HCT116 (cell line): Measurements from ENCODE around the gene MED27. TPM values are rescaled to one million over a fixed set of nuclear protein-coding genes. Genes with fewer than 3 reads are reported as not detected.

Experiments used
- ATAC-seq: fragments of 200-7000 bp; cut with Tn5 transposase; 2 replicates; pipeline ENCODE4 v1.9.1; 2020; ENCODE audit warnings: mild to moderate bottlenecking, moderate library complexity
- BruUV-seq: library from RNA; stranded (reverse); fragments of 400-500 nt; replicated peaks from 2 replicates; lab custom pipeline; 2021; lab: Mats Ljungman, UMichigan
- CTCF ChIA-PET: fragments of 300-600 bp; sonication (Branson Sonifier 250); formaldehyde crosslinking; loops from one replicate; lab custom pipeline; 2021; ENCODE audit warnings: antibody characterized with exemption; lab: Charles Lee
- POLR2A ChIA-PET: fragments of 300-600, 350-600 bp; sonication (Branson Sonifier 250); formaldehyde crosslinking; loops from one replicate; lab custom pipeline; 2021; ENCODE audit warnings: antibody characterized with exemption; lab: Charles Lee
- RAD21 ChIA-PET, 2 experiments: fragments of 300-600 bp; sonication (Branson Sonifier 250); formaldehyde crosslinking; loops; one replicate each; lab custom pipeline; 2023; ENCODE audit warnings: low total read pairs in 2 of 2; ENCODE audit not compliant: uncharacterized antibody in 2 of 2, unreplicated experiment in 2 of 2, low non-redundant PET in 1 of 2; lab: Charles Lee
- DNase-seq: peaks from one replicate; pipeline ENCODE4 v3.0.0-alpha.2; 2010; ENCODE audit warnings: low read depth, low spot score
- H2AFZ ChIP-seq: fragments of 200-600 bp; shearing (Covaris generic), sonication (generic); 2 replicates; pipeline ENCODE4 v1.6.1; 2017; ENCODE audit warnings: low read depth, mixed run types, mixed read lengths, antibody characterized with exemption, low read length; ENCODE audit not compliant: poor library complexity, severe bottlenecking
- H3K27ac ChIP-seq: 2 replicates; pipeline ENCODE4 v1.5.1; 2012; ENCODE audit warnings: low read depth, low read length
- H3K27me3 ChIP-seq: fragments of 200-600 bp; sonication (generic); 2 replicates; pipeline ENCODE4 v1.6.1; 2016; ENCODE audit warnings: mixed run types, low read length, mixed read lengths; ENCODE audit not compliant: insufficient read depth
- H3K36me3 ChIP-seq, 2 experiments: fragments of 200-500 bp in 1 of 2; fragments of 200-600 bp in 1 of 2; sonication (Bioruptor generic) in 1 of 2; sonication (generic) in 1 of 2; 2 replicates each; pipeline versions ENCODE4 v1.5.1 to v1.6.1; 2014 to 2016; ENCODE audit warnings: low read length in 2 of 2, inconsistent platforms in 1 of 2, mixed read lengths in 1 of 2, mixed run types in 1 of 2; ENCODE audit not compliant: insufficient read depth in 2 of 2, control insufficient read depth in 1 of 2
- H3K4me1 ChIP-seq, 2 experiments: fragments of 200-600 bp in 1 of 2; sonication (generic) in 1 of 2; 2 replicates each; pipeline versions ENCODE4 v1.5.1 to v1.6.1; 2012 to 2017; ENCODE audit warnings: low read length in 2 of 2, inconsistent platforms in 1 of 2, mild to moderate bottlenecking in 1 of 2, mixed read lengths in 1 of 2, mixed run types in 1 of 2, moderate library complexity in 1 of 2; ENCODE audit not compliant: insufficient read depth in 2 of 2, control insufficient read depth in 1 of 2
- H3K4me2 ChIP-seq: fragments of 200-600 bp; sonication (generic); 2 replicates; pipeline ENCODE4 v1.6.1; 2017; ENCODE audit warnings: mixed run types, low read length, mixed read lengths
- H3K4me3 ChIP-seq, 2 experiments: fragments of 200-600 bp in 1 of 2; sonication (generic) in 1 of 2; replicated peaks in 1 of 2; 2 replicates each; pipeline ENCODE4 v1.5.1; 2011 to 2016; ENCODE audit warnings: low read length in 2 of 2, control low read depth in 1 of 2, low read depth in 1 of 2, mild to moderate bottlenecking in 1 of 2, mixed read lengths in 1 of 2, mixed run types in 1 of 2
- H3K79me2 ChIP-seq: fragments of 200-600 bp; sonication (generic); 2 replicates; pipeline ENCODE4 v1.6.1; 2017; ENCODE audit warnings: mild to moderate bottlenecking, mixed run types, low read length, moderate library complexity, mixed read lengths; ENCODE audit not compliant: insufficient read depth
- H3K9ac ChIP-seq: fragments of 200-600 bp; sonication (generic); 2 replicates; pipeline ENCODE4 v1.6.1; 2016; ENCODE audit warnings: low read length, mixed read lengths
- H3K9me2 ChIP-seq: fragments of 200-600 bp; sonication (generic), shearing (Covaris generic); 2 replicates; pipeline ENCODE4 v1.6.1; 2017; ENCODE audit warnings: mixed run types, mild to moderate bottlenecking, moderate library complexity; ENCODE audit not compliant: insufficient read depth
- H3K9me3 ChIP-seq, 2 experiments: fragments of 200-500 bp in 1 of 2; fragments of 200-600 bp in 1 of 2; sonication (Bioruptor generic) in 1 of 2; sonication (generic) in 1 of 2; 2 replicates each; pipeline ENCODE4 v1.6.1; 2014 to 2017; ENCODE audit warnings: low read length in 2 of 2, mixed read lengths in 2 of 2, inconsistent platforms in 1 of 2, low read depth in 1 of 2, mild to moderate bottlenecking in 1 of 2, mixed run types in 1 of 2, moderate library complexity in 1 of 2; ENCODE audit not compliant: control insufficient read depth in 1 of 2, insufficient read depth in 1 of 2
- H4K20me1 ChIP-seq: fragments of 200-600 bp; sonication (generic), shearing (Covaris generic); 2 replicates; pipeline ENCODE4 v1.6.1; 2017; ENCODE audit warnings: mixed run types, mild to moderate bottlenecking, moderate library complexity; ENCODE audit not compliant: insufficient read depth
- ATF3 ChIP-seq: IDR thresholded peaks from 2 replicates; pipeline ENCODE4 v1.6.1; 2012
- CBX3 ChIP-seq: IDR thresholded peaks from 2 replicates; pipeline ENCODE4 v1.6.1; 2012; ENCODE audit warnings: low read depth
- CEBPB ChIP-seq: IDR thresholded peaks from 2 replicates; pipeline ENCODE4 v1.6.1; 2012; ENCODE audit warnings: low read depth
- CTCF ChIP-seq, 3 experiments: fragments of 200-600 bp in 1 of 3; sonication (generic) in 1 of 3; IDR thresholded peaks in 2 of 3; conservative IDR thresholded peaks in 1 of 3; 2 replicates each; pipeline ENCODE4 v1.5.1; 2012 to 2017; ENCODE audit warnings: low read depth in 2 of 3, low read length in 2 of 3, antibody characterized with exemption in 1 of 3, borderline replicate concordance in 1 of 3, control low read depth in 1 of 3, mild to moderate bottlenecking in 1 of 3, mixed read lengths in 1 of 3, mixed run types in 1 of 3, moderate library complexity in 1 of 3; ENCODE audit not compliant: insufficient read depth in 1 of 3
- EGR1 ChIP-seq: IDR thresholded peaks from 2 replicates; pipeline ENCODE4 v1.6.1; 2012; ENCODE audit warnings: low read depth
- EZH2 ChIP-seq: fragments of 200-600 bp; sonication (generic); IDR thresholded peaks from 2 replicates; pipeline ENCODE4 v1.6.1; 2017; ENCODE audit warnings: antibody characterized with exemption, mixed run types
- EZH2phosphoT487 ChIP-seq: fragments of 200-600 bp; IDR thresholded peaks from 2 replicates; pipeline ENCODE4 v1.6.1; 2018; ENCODE audit warnings: antibody characterized with exemption, borderline replicate concordance
- JUND ChIP-seq: IDR thresholded peaks from 2 replicates; pipeline ENCODE4 v1.6.1; 2012
- MAX ChIP-seq: IDR thresholded peaks from 2 replicates; pipeline ENCODE4 v1.6.1; 2012
- POLR2A ChIP-seq: IDR thresholded peaks from 2 replicates; pipeline ENCODE4 v1.7.0; 2011; ENCODE audit warnings: borderline replicate concordance; ENCODE audit not compliant: insufficient read depth, insufficient read length; ENCODE audit errors: extremely low read depth
- POLR2AphosphoS5 ChIP-seq: IDR thresholded peaks from 2 replicates; pipeline ENCODE4 v1.6.1; 2011; ENCODE audit warnings: mild to moderate bottlenecking, low read depth, low read length, moderate library complexity
- REST ChIP-seq: IDR thresholded peaks from 2 replicates; pipeline ENCODE4 v1.6.1; 2012; ENCODE audit warnings: low read depth
- SIN3A ChIP-seq: IDR thresholded peaks from 2 replicates; pipeline ENCODE4 v1.6.1; 2012; ENCODE audit warnings: low read depth
- SP1 ChIP-seq: IDR thresholded peaks from 2 replicates; pipeline ENCODE4 v1.6.1; 2012; ENCODE audit warnings: low read depth
- TCF7L2 ChIP-seq: IDR thresholded peaks from 2 replicates; pipeline ENCODE4 v1.7.0; 2011; ENCODE audit warnings: borderline replicate concordance, inconsistent platforms; ENCODE audit not compliant: insufficient read depth, insufficient read length; ENCODE audit errors: extremely low read depth
- ZBTB33 ChIP-seq: IDR thresholded peaks from 2 replicates; pipeline ENCODE4 v1.6.1; 2011; ENCODE audit warnings: mild to moderate bottlenecking, low read length, moderate library complexity; ENCODE audit not compliant: insufficient replicate concordance; ENCODE audit errors: extremely low read depth
- ZFX ChIP-seq: fragments of 450-650 bp; IDR thresholded peaks from 2 replicates; pipeline ENCODE4 v1.6.1; 2017
- intact Hi-C: fragments of 100-400 bp; cut with micrococcal nuclease; formaldehyde crosslinking; loops from 2 replicates; pipeline ENCODE4 v1.10.0; 2022
- total RNA-seq: library from RNA; stranded (reverse); gene quantifications from one replicate; pipeline ENCODE4 v1.2.1, GENCODE V29; 2021; ENCODE audit not compliant: unreplicated experiment

Gene MED27
- total RNA-seq, 1 experiment from 2014 or later = 26.9 TPM

GRCh38 chr9:132040246-132040645, 39.4 kb downstream of the MED27 start:
- Histone ChIP-seq H4K20me1 (no peaks in the 10 kb centered on the region), H3K9me2 (no peaks in the 10 kb centered on the region), H3K4me3 (no peak overlapping the region), H3K36me3 (no peaks in the 10 kb centered on the region), H3K79me2 (peaks cover 20% of the 10 kb centered on the region), H3K27me3 (no peaks in the 10 kb centered on the region), H3K27ac (no peak overlapping the region), H3K4me2 (no peak overlapping the region), H2AFZ (no peak overlapping the region), H3K9me3 (no peaks in the 10 kb centered on the region), H3K4me1 (peaks cover 6 to 13% of the 10 kb centered on the region in 2 experiments), H3K9ac (no peak overlapping the region)
- CTCF ChIA-PET = no interaction called here
- TF ChIP-seq EGR1 (no peak), CEBPB (no peak), SP1 (no peak), MAX (no peak), EZH2 (no peak), POLR2A (no peak), ZFX (no peak), REST (no peak), EZH2phosphoT487 (no peak), TCF7L2 (no peak), ZBTB33 (no peak), CBX3 (no peak), CTCF (IDR thresholded peaks at IDR 0.05 in 2 of 3, conservative IDR thresholded peaks at IDR 0.05 in 1 of 3; ENCODE audit: borderline replicate concordance in 1 of 3, insufficient read depth in 1 of 3, low read depth in 2 of 3, low read length in 2 of 3) (no peak), POLR2AphosphoS5 (no peak), ATF3 (no peak), JUND (no peak), SIN3A (no peak)
- POLR2A ChIA-PET = no interaction called here
- ATAC-seq = no peak
- intact Hi-C loops = no loop called here
- no peak for DNase-seq
- RAD21 ChIA-PET = no interaction called here
- no TSS peak for BruUV-seq
